HCT116 (cell line): ENCODE results near the gene OR9Q1. TPM values are rescaled to one million over a fixed set of nuclear protein-coding genes. Genes with fewer than 3 reads are reported as not detected.

Source experiments
- total RNA-seq: library from RNA; stranded (reverse); gene quantifications from one replicate; pipeline ENCODE4 v1.2.1, GENCODE V29; 2021; ENCODE audit not compliant: unreplicated experiment

OR9Q1 gene
- total RNA-seq, 1 experiment from 2014 or later: not detected

Other genes starting within 250 kb of the OR9Q1 start
- not detected for gene OR6Q1, start 7.1 kb downstream of the OR9Q1 start, total RNA-seq
- gene OR9I1, start 101.6 kb downstream of the OR9Q1 start, total RNA-seq: not detected
- gene OR9Q2, start 165.2 kb downstream of the OR9Q1 start, total RNA-seq: not detected
- gene OR1S2, start 180.3 kb downstream of the OR9Q1 start, total RNA-seq: not detected
- not detected for gene OR1S1, start 188.8 kb downstream of the OR9Q1 start, total RNA-seq
- gene OR10Q1, start 205.0 kb downstream of the OR9Q1 start, total RNA-seq: not detected
- not detected for gene OR10W1, start 244.4 kb downstream of the OR9Q1 start, total RNA-seq